Epithelial cell of prostate (primary cell): ENCODE measurements around the gene TENT4A.
A peak's percentile ranks its signal among the peaks of the same experiment; 100 is the strongest.

Experiments used
- DNase-seq: peaks from one replicate; pipeline ENCODE4 v3.0.0-alpha.2; 2011; ENCODE audit warnings: low read depth, low spot score
- H3K27ac ChIP-seq: fragments of 450-650 bp; 2 replicates; pipeline ENCODE4 v1.5.1; 2017; ENCODE audit warnings: mild to moderate bottlenecking

The TENT4A gene

GRCh38 chr5:6699357-6699756 lies 13.9 kb upstream of the TENT4A start:
- no peak overlapping the region for H3K27ac ChIP-seq
- DNase-seq = no peak

GRCh38 chr5:6700074-6700684 lies 13.1 kb upstream of the TENT4A start:
- no peak for DNase-seq
- no peak overlapping the region for H3K27ac ChIP-seq

- no peak for DNase-seq
- H3K27ac ChIP-seq = no peak overlapping the region
Measured at GRCh38 chr5:6700685-6701355, 12.4 kb upstream of the TENT4A start.

GRCh38 chr5:6701491-6701890 lies 11.7 kb upstream of the TENT4A start:
- DNase-seq = no peak
- no peak overlapping the region for H3K27ac ChIP-seq

- no peak overlapping the region for H3K27ac ChIP-seq
- no peak for DNase-seq
Measured at GRCh38 chr5:6702633-6703032, 10.6 kb upstream of the TENT4A start.

- DNase-seq = no peak
- H3K27ac ChIP-seq = peak overlapping the region; percentile 90
Measured at GRCh38 chr5:6703806-6704205, 9.4 kb upstream of the TENT4A start.

GRCh38 chr5:6704361-6704851 lies 8.8 kb upstream of the TENT4A start:
- H3K27ac ChIP-seq = peak overlapping the region; percentile 90
- DNase-seq = peak; percentile 43

GRCh38 chr5:6705088-6705487 lies 8.1 kb upstream of the TENT4A start:
- H3K27ac ChIP-seq = peak overlapping the region; percentile 90
- no peak for DNase-seq

- no peak for DNase-seq
- H3K27ac ChIP-seq = no peak overlapping the region
Measured at GRCh38 chr5:6705959-6706358, 7.3 kb upstream of the TENT4A start.

GRCh38 chr5:6707852-6708251 lies 5.4 kb upstream of the TENT4A start:
- DNase-seq = no peak

GRCh38 chr5:6708814-6709213 lies 4.4 kb upstream of the TENT4A start:
- DNase-seq = no peak
- no peak overlapping the region for H3K27ac ChIP-seq

More at GRCh38 chr5:6707852-6708251, 5.4 kb upstream of the TENT4A start:
- H3K27ac ChIP-seq = no peak overlapping the region

- no peak for DNase-seq
- H3K27ac ChIP-seq = no peak overlapping the region
Measured at GRCh38 chr5:6710070-6710469, 3.2 kb upstream of the TENT4A start.

GRCh38 chr5:6710551-6711318 lies 2.5 kb upstream of the TENT4A start:
- H3K27ac ChIP-seq = no peak overlapping the region
- no peak for DNase-seq

- DNase-seq = no peak
- H3K27ac ChIP-seq = peak overlapping the region; percentile 95
Measured at GRCh38 chr5:6711409-6712141, 1.7 kb upstream of the TENT4A start.

GRCh38 chr5:6712142-6712576 lies 1.1 kb upstream of the TENT4A start:
- H3K27ac ChIP-seq = peak overlapping the region; percentile 95
- DNase-seq = no peak

GRCh38 chr5:6712577-6713273 lies 507 bp upstream of the TENT4A start:
- peak; percentile 69 for DNase-seq
- H3K27ac ChIP-seq = peak overlapping the region; percentile 95

GRCh38 chr5:6714226-6715041 lies 1.2 kb downstream of the TENT4A start:
- DNase-seq = no peak
- peak overlapping the region; percentile 95 for H3K27ac ChIP-seq

GRCh38 chr5:6715271-6715670 lies 2.0 kb downstream of the TENT4A start:
- H3K27ac ChIP-seq = no peak overlapping the region
- no peak for DNase-seq
